Measurements from ENCODE around the gene OR10V1.
A peak's percentile ranks its signal among the peaks of the same experiment; 100 is the strongest.

Gene OR10V1

DNA sequence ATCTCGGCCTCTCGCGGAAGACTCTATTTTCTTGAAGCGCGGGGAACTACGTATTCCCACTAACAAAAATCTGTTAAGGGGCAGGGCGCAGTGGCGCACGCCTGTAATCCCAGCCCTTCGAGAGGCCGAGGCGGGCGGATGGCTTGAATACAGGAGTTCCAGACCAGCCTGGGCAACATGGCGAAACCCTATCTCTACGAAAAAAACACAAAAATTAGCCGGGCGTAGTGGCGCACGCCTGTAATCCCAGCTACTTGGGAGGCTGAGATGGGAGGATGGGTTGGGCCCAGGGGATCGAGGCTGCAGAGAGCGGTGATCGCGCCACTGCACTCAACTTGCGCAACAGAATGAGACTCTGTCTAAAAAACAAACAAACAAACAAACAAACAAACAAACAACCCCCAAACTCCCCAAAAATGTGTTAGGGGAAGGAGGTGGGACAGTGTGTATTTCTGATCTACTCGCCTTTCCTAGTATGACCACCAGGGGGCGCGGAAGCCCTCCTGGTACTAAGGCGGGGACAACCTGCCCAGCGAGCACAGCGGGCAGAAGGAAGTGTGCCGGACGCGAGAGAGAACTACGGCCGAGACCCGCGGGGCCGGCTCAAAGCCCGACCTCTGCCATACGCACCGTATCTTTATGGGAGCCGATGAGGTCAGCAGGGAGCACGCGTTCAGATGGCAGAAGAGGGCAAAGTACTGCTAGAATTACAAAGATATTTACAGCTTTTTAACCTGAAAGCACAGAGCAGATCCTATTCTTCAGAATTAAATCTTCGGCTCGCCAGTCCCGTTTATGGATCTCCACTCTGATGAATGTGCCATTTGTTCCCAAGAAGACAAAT, 40.2 kb upstream of the OR10V1 start:
- no peaks in the 10 kb centered on the region for H3K27me3 ChIP-seq (ENCODE audit: insufficient read depth, low read depth, severe bottlenecking)
- no peaks in the 10 kb centered on the region for H3K9me3 ChIP-seq (ENCODE audit: severe bottlenecking)
- H3K36me3 ChIP-seq, result peaks cover 23% of the 10 kb centered on the region
- H3K4me3 ChIP-seq (ENCODE audit: low read depth, low read length), result peak overlapping the region; percentile 94
- H3K27ac ChIP-seq, result peak overlapping the region; percentile 95
- TF ChIP-seq, protein P1, sequence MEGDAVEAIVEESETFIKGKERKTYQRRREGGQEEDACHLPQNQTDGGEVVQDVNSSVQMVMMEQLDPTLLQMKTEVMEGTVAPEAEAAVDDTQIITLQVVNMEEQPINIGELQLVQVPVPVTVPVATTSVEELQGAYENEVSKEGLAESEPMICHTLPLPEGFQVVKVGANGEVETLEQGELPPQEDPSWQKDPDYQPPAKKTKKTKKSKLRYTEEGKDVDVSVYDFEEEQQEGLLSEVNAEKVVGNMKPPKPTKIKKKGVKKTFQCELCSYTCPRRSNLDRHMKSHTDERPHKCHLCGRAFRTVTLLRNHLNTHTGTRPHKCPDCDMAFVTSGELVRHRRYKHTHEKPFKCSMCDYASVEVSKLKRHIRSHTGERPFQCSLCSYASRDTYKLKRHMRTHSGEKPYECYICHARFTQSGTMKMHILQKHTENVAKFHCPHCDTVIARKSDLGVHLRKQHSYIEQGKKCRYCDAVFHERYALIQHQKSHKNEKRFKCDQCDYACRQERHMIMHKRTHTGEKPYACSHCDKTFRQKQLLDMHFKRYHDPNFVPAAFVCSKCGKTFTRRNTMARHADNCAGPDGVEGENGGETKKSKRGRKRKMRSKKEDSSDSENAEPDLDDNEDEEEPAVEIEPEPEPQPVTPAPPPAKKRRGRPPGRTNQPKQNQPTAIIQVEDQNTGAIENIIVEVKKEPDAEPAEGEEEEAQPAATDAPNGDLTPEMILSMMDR (IDR thresholded peaks at IDR 0.05; ENCODE audit: low read depth, low read length), result peak; percentile 84
- DNase-seq, result peak; percentile 83

DNA sequence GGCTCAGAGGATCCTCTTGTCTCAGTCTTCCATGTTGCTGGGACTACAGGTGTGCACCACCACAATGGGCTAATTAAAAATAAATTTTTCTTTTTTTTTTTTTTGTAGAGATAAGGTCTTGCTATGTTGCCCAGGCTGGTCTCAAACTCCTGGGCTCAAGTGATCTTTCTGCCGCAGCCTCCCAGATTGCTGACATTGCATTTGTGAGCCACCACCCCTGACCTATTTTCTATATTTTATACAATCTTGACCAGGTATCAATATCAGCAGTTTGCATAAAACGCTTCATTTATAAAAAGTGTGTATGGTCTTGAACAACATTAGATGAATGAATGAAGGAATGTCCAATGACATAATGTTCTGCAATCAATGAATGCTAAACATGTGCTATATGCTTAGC, 32.5 kb upstream of the OR10V1 start:
- Histone ChIP-seq H3K27ac (no peak overlapping the region), H3K9me3 (ENCODE audit: severe bottlenecking) (no peaks in the 10 kb centered on the region), H3K4me3 (ENCODE audit: low read depth, low read length) (no peak overlapping the region), H3K27me3 (ENCODE audit: insufficient read depth, low read depth, severe bottlenecking) (no peaks in the 10 kb centered on the region), H3K36me3 (no peaks in the 10 kb centered on the region)
- TF ChIP-seq, protein P1 (IDR thresholded peaks at IDR 0.05; ENCODE audit: low read depth, low read length), result no peak
- no peak for DNase-seq

DNA sequence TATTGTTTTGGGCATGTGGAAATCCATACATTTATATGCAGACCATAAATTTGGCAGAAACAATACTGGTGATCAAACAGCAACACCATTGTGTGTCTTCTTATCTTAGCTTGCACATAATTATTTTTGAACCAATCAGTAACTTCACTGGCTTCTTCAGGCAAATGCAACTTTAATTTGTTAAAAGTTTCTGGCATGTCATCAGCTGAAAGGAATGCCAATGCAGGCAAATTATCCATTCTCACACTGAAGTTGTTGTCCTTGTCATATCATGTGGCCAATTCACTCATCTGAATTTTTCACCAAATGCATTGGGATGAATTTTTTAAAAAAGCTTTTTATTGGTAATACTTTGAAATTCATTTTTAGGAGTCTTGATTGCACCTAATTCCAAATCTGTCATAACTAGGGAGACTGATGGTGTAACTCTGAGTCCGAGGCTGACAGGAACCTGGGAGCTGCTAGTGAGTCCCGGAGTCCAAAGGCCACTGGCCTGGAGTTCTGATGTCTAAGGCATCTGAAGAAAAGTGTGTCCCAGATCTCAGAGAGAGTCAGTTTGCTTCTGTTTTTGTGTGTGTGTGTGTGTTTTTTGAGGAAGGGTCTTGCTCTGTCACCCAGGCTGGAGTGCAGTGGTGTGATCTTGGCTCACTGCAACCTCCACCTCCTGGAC, 17.4 kb upstream of the OR10V1 start:
- no peaks in the 10 kb centered on the region for H3K27me3 ChIP-seq (ENCODE audit: insufficient read depth, low read depth, severe bottlenecking)
- H3K36me3 ChIP-seq, result no peaks in the 10 kb centered on the region
- TF ChIP-seq, protein P1 (IDR thresholded peaks at IDR 0.05; ENCODE audit: low read depth, low read length), result no peak
- H3K4me3 ChIP-seq (ENCODE audit: low read depth, low read length), result no peak overlapping the region
- no peak for DNase-seq
- no peak overlapping the region for H3K27ac ChIP-seq
- no peaks in the 10 kb centered on the region for H3K9me3 ChIP-seq (ENCODE audit: severe bottlenecking)

DNA sequence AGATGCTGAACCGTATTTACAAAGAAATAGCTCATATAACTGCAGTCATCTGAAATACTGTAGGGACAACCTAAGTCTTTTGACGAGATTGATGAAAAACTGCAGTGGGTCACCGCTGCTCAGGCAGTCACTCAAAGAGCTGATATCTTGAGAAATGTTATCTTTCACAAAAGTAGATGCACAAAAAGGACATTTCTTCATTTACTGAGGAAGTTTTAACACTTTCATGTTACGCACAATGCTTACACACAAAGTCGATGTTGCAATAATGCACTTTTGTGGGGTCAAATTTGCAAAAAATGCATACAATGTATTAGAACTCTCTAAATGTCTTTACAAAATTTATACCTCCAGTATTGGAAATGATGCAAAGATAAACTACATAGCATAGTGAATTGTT, 16.2 kb upstream of the OR10V1 start:
- H3K4me3 ChIP-seq (ENCODE audit: low read depth, low read length), result no peak overlapping the region
- no peak for DNase-seq
- no peaks in the 10 kb centered on the region for H3K9me3 ChIP-seq (ENCODE audit: severe bottlenecking)
- H3K27me3 ChIP-seq (ENCODE audit: insufficient read depth, low read depth, severe bottlenecking), result no peaks in the 10 kb centered on the region
- no peaks in the 10 kb centered on the region for H3K36me3 ChIP-seq
- no peak overlapping the region for H3K27ac ChIP-seq
- TF ChIP-seq, protein P1 (IDR thresholded peaks at IDR 0.05; ENCODE audit: low read depth, low read length), result no peak

DNA sequence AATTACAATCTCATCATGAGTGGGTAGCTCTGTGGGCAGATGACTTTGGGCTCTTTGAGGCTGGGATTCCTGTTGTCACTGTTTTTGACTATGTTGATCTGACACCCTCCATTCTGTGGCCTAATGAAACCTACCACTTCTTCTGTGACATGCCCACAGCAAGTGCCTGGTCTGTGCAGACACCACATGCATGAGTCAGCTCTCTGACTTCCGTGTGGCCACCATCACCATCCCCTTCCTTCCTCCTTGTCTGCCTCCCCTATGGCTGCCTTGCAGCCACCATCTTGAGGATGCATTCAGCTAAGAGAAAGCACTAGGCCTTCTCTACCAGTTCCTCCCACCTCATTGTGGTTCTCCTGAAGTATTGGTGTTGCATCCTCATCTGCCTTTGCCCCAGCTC, 15.3 kb upstream of the OR10V1 start:
- H3K9me3 ChIP-seq (ENCODE audit: severe bottlenecking), result no peaks in the 10 kb centered on the region
- H3K4me3 ChIP-seq (ENCODE audit: low read depth, low read length), result no peak overlapping the region
- H3K27me3 ChIP-seq (ENCODE audit: insufficient read depth, low read depth, severe bottlenecking), result no peaks in the 10 kb centered on the region
- no peaks in the 10 kb centered on the region for H3K36me3 ChIP-seq
- no peak for DNase-seq
- TF ChIP-seq, protein P1 (IDR thresholded peaks at IDR 0.05; ENCODE audit: low read depth, low read length), result no peak
- H3K27ac ChIP-seq, result no peak overlapping the region
